Measurements from ENCODE around the gene ARHGAP5. TPM values are rescaled to one million over a fixed set of nuclear protein-coding genes. Genes with fewer than 3 reads are reported as not detected.

ARHGAP5 gene
- total and polyA plus RNA-seq, 8 donors = 10.3 to 229 (median 100) TPM

- H3K9me3 ChIP-seq = no peaks in the 10 kb centered on the region
- no peaks in the 10 kb centered on the region for H3K4me1 ChIP-seq
- H3K36me3 ChIP-seq = no peaks in the 10 kb centered on the region
- TF ChIP-seq EP300 (IDR thresholded peaks at IDR 0.05) = no peak
- TF ChIP-seq POLR2AphosphoS5 (IDR thresholded peaks at IDR 0.05) = no peak
- TF ChIP-seq POLR2A (IDR thresholded peaks at IDR 0.05) = no peak
- TF ChIP-seq, protein P1, sequence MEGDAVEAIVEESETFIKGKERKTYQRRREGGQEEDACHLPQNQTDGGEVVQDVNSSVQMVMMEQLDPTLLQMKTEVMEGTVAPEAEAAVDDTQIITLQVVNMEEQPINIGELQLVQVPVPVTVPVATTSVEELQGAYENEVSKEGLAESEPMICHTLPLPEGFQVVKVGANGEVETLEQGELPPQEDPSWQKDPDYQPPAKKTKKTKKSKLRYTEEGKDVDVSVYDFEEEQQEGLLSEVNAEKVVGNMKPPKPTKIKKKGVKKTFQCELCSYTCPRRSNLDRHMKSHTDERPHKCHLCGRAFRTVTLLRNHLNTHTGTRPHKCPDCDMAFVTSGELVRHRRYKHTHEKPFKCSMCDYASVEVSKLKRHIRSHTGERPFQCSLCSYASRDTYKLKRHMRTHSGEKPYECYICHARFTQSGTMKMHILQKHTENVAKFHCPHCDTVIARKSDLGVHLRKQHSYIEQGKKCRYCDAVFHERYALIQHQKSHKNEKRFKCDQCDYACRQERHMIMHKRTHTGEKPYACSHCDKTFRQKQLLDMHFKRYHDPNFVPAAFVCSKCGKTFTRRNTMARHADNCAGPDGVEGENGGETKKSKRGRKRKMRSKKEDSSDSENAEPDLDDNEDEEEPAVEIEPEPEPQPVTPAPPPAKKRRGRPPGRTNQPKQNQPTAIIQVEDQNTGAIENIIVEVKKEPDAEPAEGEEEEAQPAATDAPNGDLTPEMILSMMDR (IDR thresholded peaks at IDR 0.05) = no peak
- no peak overlapping the region for H3K4me3 ChIP-seq
- no peaks in the 10 kb centered on the region for H3K27me3 ChIP-seq
- WGBS, 5 donors = 88 to 95% (median 94%) methylated on average over 2 of the region's 2 CpGs
- intact Hi-C loops (cut with DNase I; ENCODE audit: low total_unique reads) = no loop called here
- H3K27ac ChIP-seq = no peak overlapping the region
- DNase-seq = no peak
These were observed 88.9 kb downstream of the ARHGAP5 start for GRCh38 chr14:32166029-32166428.

GRCh38 chr14:32166924-32167323, 89.8 kb downstream of the ARHGAP5 start:
- Histone ChIP-seq H3K36me3 (no peaks in the 10 kb centered on the region), H3K4me3 (no peak overlapping the region), H3K27ac (no peak overlapping the region), H3K9me3 (no peaks in the 10 kb centered on the region), H3K4me1 (no peaks in the 10 kb centered on the region), H3K27me3 (no peaks in the 10 kb centered on the region)
- intact Hi-C loops (cut with DNase I; ENCODE audit: low total_unique reads) = no loop called here
- TF ChIP-seq, protein P1 (IDR thresholded peaks at IDR 0.05) = no peak
- TF ChIP-seq POLR2A (IDR thresholded peaks at IDR 0.05) (no peak), EP300 (IDR thresholded peaks at IDR 0.05) (no peak), POLR2AphosphoS5 (IDR thresholded peaks at IDR 0.05) (no peak)
- no peak for DNase-seq
- WGBS, 5 donors = 86 to 95% (median 87%) methylated on average over 1 of the region's 1 CpG

DNA sequence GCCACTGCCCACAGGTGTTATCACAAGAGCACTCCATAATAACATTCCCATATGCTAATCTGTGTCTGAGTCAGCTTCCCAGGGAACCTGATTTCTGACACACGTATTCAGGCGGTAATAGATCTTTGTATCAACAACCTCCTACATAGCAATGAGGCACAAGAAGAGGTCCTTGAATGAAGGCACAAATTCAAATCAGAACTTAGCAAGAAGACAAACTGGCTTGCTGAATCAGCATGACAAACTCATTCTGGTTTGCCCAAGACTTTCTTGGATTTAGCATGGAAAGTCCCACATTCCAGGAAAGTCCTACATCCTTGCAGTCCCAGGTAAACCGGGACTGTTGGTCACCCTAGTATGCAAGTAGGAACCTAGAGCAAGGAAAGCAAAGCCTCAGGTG, 90.8 kb downstream of the ARHGAP5 start:
- WGBS, 5 donors = 57 to 71% (median 67%) methylated on average over 3 of the region's 3 CpGs
- Histone ChIP-seq H3K27ac (no peak overlapping the region), H3K36me3 (no peaks in the 10 kb centered on the region), H3K9me3 (no peaks in the 10 kb centered on the region), H3K4me1 (no peaks in the 10 kb centered on the region), H3K4me3 (no peak overlapping the region), H3K27me3 (no peaks in the 10 kb centered on the region)
- no peak for DNase-seq
- intact Hi-C loops (cut with DNase I; ENCODE audit: low total_unique reads) = no loop called here
- TF ChIP-seq, protein P1 (IDR thresholded peaks at IDR 0.05) = no peak
- no peak for TF ChIP-seq POLR2AphosphoS5 (IDR thresholded peaks at IDR 0.05)
- no peak for TF ChIP-seq POLR2A (IDR thresholded peaks at IDR 0.05)
- no peak for TF ChIP-seq EP300 (IDR thresholded peaks at IDR 0.05)

GRCh38 chr14:32169191-32169590, 92.1 kb downstream of the ARHGAP5 start:
- Histone ChIP-seq H3K36me3 (no peaks in the 10 kb centered on the region), H3K4me3 (no peak overlapping the region), H3K27me3 (no peaks in the 10 kb centered on the region), H3K4me1 (no peaks in the 10 kb centered on the region), H3K9me3 (no peaks in the 10 kb centered on the region), H3K27ac (no peak overlapping the region)
- DNase-seq = no peak
- intact Hi-C loops (cut with DNase I; ENCODE audit: low total_unique reads) = no loop called here
- WGBS, 5 donors = 76 to 87% (median 81%) methylated on average over 3 of the region's 3 CpGs
- no peak for TF ChIP-seq EP300 (IDR thresholded peaks at IDR 0.05)
- TF ChIP-seq, protein P1 (IDR thresholded peaks at IDR 0.05) = no peak
- no peak for TF ChIP-seq POLR2A (IDR thresholded peaks at IDR 0.05)
- TF ChIP-seq POLR2AphosphoS5 (IDR thresholded peaks at IDR 0.05) = no peak
